SU-DHL-6 (cell line): ENCODE results near the gene SURF4.
"Not testable (repeated sequence)": the region's sequence is repeated elsewhere in the genome, so short reads cannot be mapped to it uniquely, and the experiment has no call there.

Source experiments
- H2AFZ ChIP-seq: fragments of 200-600 bp; sonication (generic); 2 replicates; pipeline ENCODE4 v1.6.1; 2014; ENCODE audit warnings: low read depth, mild to moderate bottlenecking, moderate library complexity, mixed read lengths, antibody characterized with exemption, low read length; ENCODE audit not compliant: severe bottlenecking
- H3F3A ChIP-seq: fragments of 200-600 bp; shearing (Covaris generic); 2 replicates; pipeline ENCODE4 v1.6.0; 2016; ENCODE audit warnings: antibody characterized with exemption, mild to moderate bottlenecking; ENCODE audit not compliant: insufficient read depth
- H3K27ac ChIP-seq: fragments of 200-600 bp; sonication (generic); 2 replicates; pipeline ENCODE4 v1.5.1; 2016; ENCODE audit warnings: low read depth, mild to moderate bottlenecking, low read length, moderate library complexity, mixed read lengths
- H3K27me3 ChIP-seq: fragments of 200-600 bp; sonication (generic), shearing (Covaris generic); 2 replicates; pipeline ENCODE4 v1.6.0; 2014; ENCODE audit warnings: mild to moderate bottlenecking, low read length
- H3K36me3 ChIP-seq: fragments of 200-600 bp; sonication (generic); 2 replicates; pipeline ENCODE4 v1.6.1; 2014; ENCODE audit warnings: mild to moderate bottlenecking, low read length, mixed read lengths
- H3K4me2 ChIP-seq: fragments of 300-600, 200-600 bp; shearing (Covaris generic), sonication (generic); 2 replicates; pipeline ENCODE4 v1.6.0; 2014; ENCODE audit warnings: low read length, low read depth, mild to moderate bottlenecking; ENCODE audit not compliant: poor library complexity, severe bottlenecking
- H3K4me3 ChIP-seq: fragments of 200-600 bp; sonication (generic); 2 replicates; pipeline ENCODE4 v1.5.1; 2014; ENCODE audit warnings: antibody characterized with exemption, low read length, mild to moderate bottlenecking, mixed read lengths; ENCODE audit not compliant: insufficient read depth, poor library complexity, severe bottlenecking
- H3K79me2 ChIP-seq: fragments of 200-600 bp; sonication (generic); 2 replicates; pipeline ENCODE4 v1.6.1; 2014; ENCODE audit warnings: mild to moderate bottlenecking, low read length, moderate library complexity; ENCODE audit not compliant: insufficient read depth
- H3K9ac ChIP-seq: fragments of 200-600 bp; sonication (generic); 2 replicates; pipeline ENCODE4 v1.7.0; 2014; ENCODE audit warnings: mild to moderate bottlenecking, low read length
- H3K9me2 ChIP-seq: fragments of 200-600 bp; sonication (generic); replicated peaks from 2 replicates; pipeline ENCODE4 v1.6.1; 2014; ENCODE audit warnings: low read length; ENCODE audit not compliant: insufficient read depth
- H3K9me3 ChIP-seq: fragments of 200-600 bp; sonication (generic); 2 replicates; pipeline ENCODE4 v1.6.1; 2014; ENCODE audit warnings: low read length, mixed read lengths; ENCODE audit not compliant: insufficient read depth
- H4K20me1 ChIP-seq: fragments of 200-600 bp; sonication (generic); 2 replicates; pipeline ENCODE4 v1.6.1; 2014; ENCODE audit warnings: low read depth, mild to moderate bottlenecking, antibody characterized with exemption, low read length, moderate library complexity, mixed read lengths
- EZH2phosphoT487 ChIP-seq: fragments of 200-600 bp; sonication (generic), shearing (Covaris generic); conservative IDR thresholded peaks from 2 replicates; pipeline ENCODE4 v1.6.1; 2018; ENCODE audit warnings: mild to moderate bottlenecking, antibody characterized with exemption, low read length, moderate library complexity, mixed read lengths
- TF ChIP-seq, protein P1 (sequence below): fragments of 200-600 bp; sonication (generic); IDR thresholded peaks from one replicate; pipeline ENCODE4 v1.5.1; 2017; ENCODE audit warnings: antibody characterized with exemption, mild to moderate bottlenecking, low read length, moderate library complexity; ENCODE audit not compliant: insufficient read depth, poor library complexity, severe bottlenecking

The SURF4 gene

GRCh38 chr9:133396952-133397351, 21.1 kb upstream of the SURF4 start:
- Histone ChIP-seq H3K9me2 (no peaks in the 10 kb centered on the region), H3K4me2 (no peak overlapping the region), H3F3A (no peaks in the 10 kb centered on the region), H3K27ac (no peak overlapping the region), H3K9me3 (no peaks in the 10 kb centered on the region), H4K20me1 (no peaks in the 10 kb centered on the region), H2AFZ (no peak overlapping the region), H3K36me3 (no peaks in the 10 kb centered on the region), H3K27me3 (no peaks in the 10 kb centered on the region), H3K79me2 (no peaks in the 10 kb centered on the region), H3K9ac (no peak overlapping the region), H3K4me3 (no peak overlapping the region)
- TF ChIP-seq, protein P1, sequence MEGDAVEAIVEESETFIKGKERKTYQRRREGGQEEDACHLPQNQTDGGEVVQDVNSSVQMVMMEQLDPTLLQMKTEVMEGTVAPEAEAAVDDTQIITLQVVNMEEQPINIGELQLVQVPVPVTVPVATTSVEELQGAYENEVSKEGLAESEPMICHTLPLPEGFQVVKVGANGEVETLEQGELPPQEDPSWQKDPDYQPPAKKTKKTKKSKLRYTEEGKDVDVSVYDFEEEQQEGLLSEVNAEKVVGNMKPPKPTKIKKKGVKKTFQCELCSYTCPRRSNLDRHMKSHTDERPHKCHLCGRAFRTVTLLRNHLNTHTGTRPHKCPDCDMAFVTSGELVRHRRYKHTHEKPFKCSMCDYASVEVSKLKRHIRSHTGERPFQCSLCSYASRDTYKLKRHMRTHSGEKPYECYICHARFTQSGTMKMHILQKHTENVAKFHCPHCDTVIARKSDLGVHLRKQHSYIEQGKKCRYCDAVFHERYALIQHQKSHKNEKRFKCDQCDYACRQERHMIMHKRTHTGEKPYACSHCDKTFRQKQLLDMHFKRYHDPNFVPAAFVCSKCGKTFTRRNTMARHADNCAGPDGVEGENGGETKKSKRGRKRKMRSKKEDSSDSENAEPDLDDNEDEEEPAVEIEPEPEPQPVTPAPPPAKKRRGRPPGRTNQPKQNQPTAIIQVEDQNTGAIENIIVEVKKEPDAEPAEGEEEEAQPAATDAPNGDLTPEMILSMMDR: no peak
- TF ChIP-seq EZH2phosphoT487: no peak

- Histone ChIP-seq H3F3A (no peaks in the 10 kb centered on the region), H3K36me3 (no peaks in the 10 kb centered on the region), H2AFZ (no peak overlapping the region), H3K79me2 (no peaks in the 10 kb centered on the region), H3K4me3 (no peak overlapping the region), H3K9me2 (no peaks in the 10 kb centered on the region), H3K27ac (no peak overlapping the region), H3K4me2 (no peak overlapping the region), H3K9me3 (no peaks in the 10 kb centered on the region), H3K9ac (no peak overlapping the region), H3K27me3 (no peaks in the 10 kb centered on the region), H4K20me1 (no peaks in the 10 kb centered on the region)
- TF ChIP-seq, protein P1: no peak
- no peak for TF ChIP-seq EZH2phosphoT487
These were observed 18.9 kb upstream of the SURF4 start for GRCh38 chr9:133394687-133395271.

- Histone ChIP-seq H2AFZ (no peak overlapping the region), H3K9me2 (no peaks in the 10 kb centered on the region), H3K36me3 (no peaks in the 10 kb centered on the region), H3K9me3 (no peaks in the 10 kb centered on the region), H3K27ac (no peak overlapping the region), H3K4me3 (no peak overlapping the region), H3F3A (no peaks in the 10 kb centered on the region), H3K79me2 (no peaks in the 10 kb centered on the region), H4K20me1 (no peaks in the 10 kb centered on the region), H3K27me3 (no peaks in the 10 kb centered on the region), H3K9ac (no peak overlapping the region), H3K4me2 (no peak overlapping the region)
- TF ChIP-seq, protein P1: no peak
- no peak for TF ChIP-seq EZH2phosphoT487
These were observed 17.5 kb upstream of the SURF4 start for GRCh38 chr9:133393399-133393798.

DNA sequence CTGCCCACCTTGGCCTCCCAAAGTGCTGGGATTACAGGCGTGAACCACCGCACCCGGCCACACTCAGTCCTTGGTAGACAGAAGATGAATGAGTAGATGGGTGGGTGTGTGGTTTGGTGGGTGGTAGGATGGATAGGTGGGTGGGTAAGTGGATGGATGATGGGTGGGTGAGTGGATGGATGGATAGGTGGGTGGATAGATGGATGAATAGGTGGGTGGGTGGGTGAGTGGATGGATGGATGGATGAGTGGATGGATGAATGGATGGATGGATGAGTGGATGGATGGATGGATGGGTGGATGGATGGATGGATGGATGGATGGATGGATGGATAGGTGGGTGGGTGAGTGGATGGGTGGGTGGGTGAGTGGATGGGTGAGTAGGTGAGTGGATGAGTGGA, 16.4 kb upstream of the SURF4 start:
- not testable (repeated sequence) for H3K79me2 ChIP-seq, H4K20me1 ChIP-seq, H3K27ac ChIP-seq, H3K4me3 ChIP-seq, H3K36me3 ChIP-seq, H3K9me2 ChIP-seq, H3K4me2 ChIP-seq, H3F3A ChIP-seq, H3K9me3 ChIP-seq, H3K9ac ChIP-seq, H3K27me3 ChIP-seq, H2AFZ ChIP-seq

DNA sequence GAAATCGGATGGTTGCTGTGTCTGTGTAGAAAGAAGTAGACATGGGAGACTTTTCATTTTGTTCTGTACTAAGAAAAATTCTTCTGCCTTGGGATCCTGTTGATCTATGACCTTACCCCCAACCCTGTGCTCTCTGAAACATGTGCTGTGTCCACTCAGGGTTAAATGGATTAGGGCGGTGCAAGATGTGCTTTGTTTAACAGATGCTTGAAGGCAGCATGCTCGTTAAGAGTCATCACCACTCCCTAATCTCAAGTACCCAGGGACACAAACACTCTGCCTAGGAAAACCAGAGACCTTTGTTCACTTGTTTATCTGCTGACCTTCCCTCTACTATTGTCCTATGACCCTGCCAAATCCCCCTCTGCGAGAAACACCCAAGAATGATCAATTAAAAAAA, 15.6 kb upstream of the SURF4 start:
- H2AFZ ChIP-seq, H3K9me3 ChIP-seq, H3K4me2 ChIP-seq, H3K9ac ChIP-seq, H3K4me3 ChIP-seq, H4K20me1 ChIP-seq, H3K9me2 ChIP-seq, H3K79me2 ChIP-seq, H3F3A ChIP-seq, H3K27me3 ChIP-seq, H3K27ac ChIP-seq, H3K36me3 ChIP-seq: not testable (repeated sequence)
